Keratinocyte (primary cell): ENCODE results near the gene SERPINB4. TPM values are rescaled to one million over a fixed set of nuclear protein-coding genes. Genes with fewer than 3 reads are reported as not detected.

Source experiments
- DNase-seq: peaks from one replicate; pipeline ENCODE4 v3.0.0-alpha.2; 2011; ENCODE audit warnings: low read depth, missing footprints, low spot score
- FAIRE-seq: peaks from 2 replicates; lab custom pipeline; 2011; peaks lifted over from hg19 to GRCh38; lab: Jason Lieb, UNC
- H2AFZ ChIP-seq: 2 replicates; pipeline ENCODE4 v1.6.0; 2012; ENCODE audit warnings: low read length, control low read depth, inconsistent platforms; ENCODE audit not compliant: control insufficient read depth
- H3K27ac ChIP-seq: 2 replicates; pipeline ENCODE4 v1.5.1; 2011; ENCODE audit warnings: low read length; ENCODE audit not compliant: control insufficient read depth, insufficient read depth
- H3K27me3 ChIP-seq: 3 replicates; pipeline ENCODE4 v1.6.0; 2011; ENCODE audit warnings: low read length; ENCODE audit not compliant: control insufficient read depth, insufficient read depth; ENCODE audit errors: extremely low read depth
- H3K36me3 ChIP-seq, 2 experiments: 2 replicates in 1 of 2; 3 replicates in 1 of 2; pipeline ENCODE4 v1.5.1; 2011; ENCODE audit warnings: low read length in 2 of 2, mild to moderate bottlenecking in 1 of 2; ENCODE audit not compliant: control insufficient read depth in 2 of 2, insufficient read depth in 2 of 2; ENCODE audit errors: extremely low read depth in 1 of 2
- H3K4me1 ChIP-seq: 3 replicates; pipeline ENCODE4 v1.5.1; 2011; ENCODE audit warnings: low read length; ENCODE audit not compliant: control insufficient read depth, insufficient read depth; ENCODE audit errors: extremely low read depth
- H3K4me2 ChIP-seq: 3 replicates; pipeline ENCODE4 v1.6.0; 2011; ENCODE audit warnings: low read depth, low read length; ENCODE audit not compliant: control insufficient read depth, insufficient read depth; ENCODE audit errors: extremely low read depth
- H3K4me3 ChIP-seq, 3 experiments: fragments of 200-600 bp in 1 of 3; sonication (generic) in 1 of 3; 2 replicates in 2 of 3; 3 replicates in 1 of 3; pipeline ENCODE4 v1.5.1; 2011 to 2016; ENCODE audit warnings: low read length in 3 of 3, mild to moderate bottlenecking in 3 of 3, control low read depth in 2 of 3, inconsistent platforms in 1 of 3, low read depth in 1 of 3, mixed read lengths in 1 of 3, mixed run types in 1 of 3, moderate library complexity in 1 of 3; ENCODE audit not compliant: control insufficient read depth in 2 of 3, insufficient read depth in 2 of 3; ENCODE audit errors: extremely low read depth in 1 of 3
- H3K79me2 ChIP-seq: 2 replicates; pipeline ENCODE4 v1.6.0; 2012; ENCODE audit warnings: low read length; ENCODE audit not compliant: control insufficient read depth, insufficient read depth
- H3K9ac ChIP-seq: 3 replicates; pipeline ENCODE4 v1.6.0; 2011; ENCODE audit warnings: low read length; ENCODE audit not compliant: control insufficient read depth, insufficient read depth; ENCODE audit errors: extremely low read depth
- H3K9me1 ChIP-seq: 3 replicates; pipeline ENCODE4 v1.6.0; 2011; ENCODE audit warnings: low read length; ENCODE audit not compliant: control insufficient read depth, insufficient read depth; ENCODE audit errors: extremely low read depth
- H3K9me3 ChIP-seq: 2 replicates; pipeline ENCODE4 v1.5.1; 2012; ENCODE audit warnings: low read depth, low read length; ENCODE audit not compliant: control insufficient read depth
- H4K20me1 ChIP-seq: 3 replicates; pipeline ENCODE4 v1.6.0; 2011; ENCODE audit warnings: low read length; ENCODE audit not compliant: control insufficient read depth, insufficient read depth; ENCODE audit errors: extremely low read depth
- CTCF ChIP-seq, 3 experiments: IDR thresholded peaks in 1 of 3; conservative IDR thresholded peaks in 1 of 3; optimal IDR thresholded peaks in 1 of 3; 2 replicates in 2 of 3; 3 replicates in 1 of 3; pipeline versions ENCODE3 to v1.5.1; 2011; ENCODE audit warnings: low read length in 3 of 3, mild to moderate bottlenecking in 3 of 3, moderate library complexity in 2 of 3, control low read depth in 1 of 3, inconsistent platforms in 1 of 3; ENCODE audit not compliant: insufficient read depth in 2 of 3; ENCODE audit errors: extremely low read depth in 1 of 3
- EZH2 ChIP-seq: IDR thresholded peaks from one replicate; pipeline ENCODE4 v1.6.1; 2012; ENCODE audit warnings: inconsistent platforms, mild to moderate bottlenecking, low read length, moderate library complexity
- dilution Hi-C: fragments of 300-500 bp; cut with MboI; formaldehyde crosslinking; loops from one replicate; pipeline ENCODE4 v1.7.0; 2020; ENCODE audit warnings: low sequenced_read_pairs; ENCODE audit not compliant: extremely low pct_ligation_motif_present
- polyA plus RNA-seq, 5 experiments: library from polyadenylated mRNA; depleted of rRNA in 3 of 5; stranded (reverse) in 3 of 5; stranded (forward) in 1 of 5; unstranded in 1 of 5; fragments of >200 nt; gene quantifications; 1 replicate in 1 of 5; 2 replicates in 3 of 5; 3 replicates in 1 of 5; pipeline versions ENCODE4 v1.2.1 to v1.2.3, GENCODE V29; 2011 to 2012; ENCODE audit warnings: missing spikeins in 2 of 5, low read depth in 1 of 5, low replicate concordance in 1 of 5

SERPINB4 gene
- polyA plus RNA-seq, 1 donor (not counting 4 experiments of a cell fraction or from before 2014, with no cell fraction given) = 2.4 TPM

GRCh38 chr18:63617915-63618234 lies 26.2 kb downstream of the SERPINB4 start:
- Histone ChIP-seq H3K9me3 (no peaks in the 10 kb centered on the region), H3K27me3 (no peaks in the 10 kb centered on the region), H4K20me1 (no peaks in the 10 kb centered on the region), H3K9me1 (no peaks in the 10 kb centered on the region), H3K4me1 (no peaks in the 10 kb centered on the region), H3K9ac (no peak overlapping the region), H3K4me3 (no peak overlapping the region), H3K27ac (no peak overlapping the region), H3K79me2 (no peaks in the 10 kb centered on the region), H2AFZ (no peak overlapping the region), H3K36me3 (no peaks in the 10 kb centered on the region), H3K4me2 (no peak overlapping the region)
- no peak for DNase-seq
- TF ChIP-seq CTCF (optimal IDR thresholded peaks at IDR 0.05 in 1 of 3, IDR thresholded peaks at IDR 0.05 in 1 of 3, conservative IDR thresholded peaks at IDR 0.05 in 1 of 3; ENCODE audit: extremely low read depth in 1 of 3, insufficient read depth in 2 of 3, low read length in 3 of 3) = no peak
- no peak for TF ChIP-seq EZH2
- dilution Hi-C loops = no loop called here
- FAIRE-seq = no peak

GRCh38 chr18:63617049-63617914 lies 26.8 kb downstream of the SERPINB4 start:
- no peak for DNase-seq
- Histone ChIP-seq H3K79me2 (no peaks in the 10 kb centered on the region), H3K4me2 (no peak overlapping the region), H3K36me3 (no peaks in the 10 kb centered on the region), H3K9me3 (no peaks in the 10 kb centered on the region), H3K27me3 (no peaks in the 10 kb centered on the region), H3K9me1 (no peaks in the 10 kb centered on the region), H3K4me1 (no peaks in the 10 kb centered on the region), H3K9ac (no peak overlapping the region), H3K27ac (no peak overlapping the region), H2AFZ (no peak overlapping the region), H4K20me1 (no peaks in the 10 kb centered on the region), H3K4me3 (no peak overlapping the region)
- TF ChIP-seq CTCF (optimal IDR thresholded peaks at IDR 0.05 in 1 of 3, IDR thresholded peaks at IDR 0.05 in 1 of 3, conservative IDR thresholded peaks at IDR 0.05 in 1 of 3; ENCODE audit: extremely low read depth in 1 of 3, insufficient read depth in 2 of 3, low read length in 3 of 3) (no peak), EZH2 (no peak)
- dilution Hi-C loops = no loop called here
- no peak for FAIRE-seq
